ENCODE results near the gene PMAIP1. TPM values are rescaled to one million over a fixed set of nuclear protein-coding genes. Genes with fewer than 3 reads are reported as not detected.
"Not testable (repeated sequence)": the region's sequence is repeated elsewhere in the genome, so short reads cannot be mapped to it uniquely, and the experiment has no call there.

The PMAIP1 gene
- total RNA-seq: 1 to 10 TPM in 2 of 4 donors, under 1 TPM in 1, not detected in 1; 0.94 to 2.5 (median 1.4) TPM

DNA sequence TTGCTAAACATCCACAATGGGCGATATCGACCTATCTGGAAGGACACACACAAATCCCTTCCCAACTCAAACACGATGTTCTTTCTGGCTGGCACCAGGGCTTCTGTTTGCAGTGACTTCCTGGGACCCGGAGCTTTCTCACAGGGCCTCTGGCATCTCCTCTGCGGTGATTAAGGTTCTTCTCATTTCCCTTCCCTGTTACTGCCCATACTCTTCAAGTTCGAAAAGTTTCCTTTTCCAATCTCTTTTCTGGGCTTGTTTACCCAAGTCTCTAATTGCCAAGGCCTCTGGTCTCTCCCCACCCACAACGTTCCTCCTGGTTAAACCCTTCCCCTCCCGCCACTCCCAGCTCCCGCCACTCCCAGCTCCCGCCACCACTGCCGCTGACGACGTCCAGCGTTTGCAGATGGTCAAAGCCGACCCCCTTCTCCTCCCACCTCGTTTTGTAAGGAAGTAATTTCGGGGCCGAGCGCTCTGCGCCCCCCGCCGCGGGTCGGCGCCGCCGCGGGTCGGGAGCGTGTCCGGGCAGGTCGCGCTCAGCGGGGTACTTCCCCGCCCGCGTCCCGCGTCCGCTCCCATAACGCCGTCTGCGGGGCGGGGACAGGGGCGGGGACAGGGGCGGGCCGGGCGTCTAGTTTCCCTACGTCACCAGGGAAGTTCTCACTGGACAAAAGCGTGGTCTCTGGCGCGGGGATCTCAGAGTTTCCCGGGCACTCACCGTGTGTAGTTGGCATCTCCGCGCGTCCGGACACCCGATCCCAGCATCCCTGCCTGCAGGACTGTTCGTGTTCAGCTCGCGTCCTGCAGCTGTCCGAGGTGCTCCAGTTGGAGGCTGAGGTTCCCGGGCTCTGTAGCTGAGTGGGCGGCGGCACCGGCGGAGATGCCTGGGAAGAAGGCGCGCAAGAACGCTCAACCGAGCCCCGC, at the start of gene PMAIP1:
Gene PMAIP1 (plus strand): TSS at position 699 of the 924 bp plus-strand sequence. CDS start 182 bp downstream, at position 881.
- peak; percentile 78 to 95 for TF ChIP-seq POLR2A (IDR thresholded peaks at IDR 0.05)
- TF ChIP-seq, protein P1, sequence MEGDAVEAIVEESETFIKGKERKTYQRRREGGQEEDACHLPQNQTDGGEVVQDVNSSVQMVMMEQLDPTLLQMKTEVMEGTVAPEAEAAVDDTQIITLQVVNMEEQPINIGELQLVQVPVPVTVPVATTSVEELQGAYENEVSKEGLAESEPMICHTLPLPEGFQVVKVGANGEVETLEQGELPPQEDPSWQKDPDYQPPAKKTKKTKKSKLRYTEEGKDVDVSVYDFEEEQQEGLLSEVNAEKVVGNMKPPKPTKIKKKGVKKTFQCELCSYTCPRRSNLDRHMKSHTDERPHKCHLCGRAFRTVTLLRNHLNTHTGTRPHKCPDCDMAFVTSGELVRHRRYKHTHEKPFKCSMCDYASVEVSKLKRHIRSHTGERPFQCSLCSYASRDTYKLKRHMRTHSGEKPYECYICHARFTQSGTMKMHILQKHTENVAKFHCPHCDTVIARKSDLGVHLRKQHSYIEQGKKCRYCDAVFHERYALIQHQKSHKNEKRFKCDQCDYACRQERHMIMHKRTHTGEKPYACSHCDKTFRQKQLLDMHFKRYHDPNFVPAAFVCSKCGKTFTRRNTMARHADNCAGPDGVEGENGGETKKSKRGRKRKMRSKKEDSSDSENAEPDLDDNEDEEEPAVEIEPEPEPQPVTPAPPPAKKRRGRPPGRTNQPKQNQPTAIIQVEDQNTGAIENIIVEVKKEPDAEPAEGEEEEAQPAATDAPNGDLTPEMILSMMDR (IDR thresholded peaks at IDR 0.05): peak in 3 of 6 experiments; percentile 13 to 31 (median 25)
- Histone ChIP-seq H3K4me3 (peak within 1 kb of the TSS; percentile 77 to 91 (median 84)), H3K4me1 (peaks cover 0 to 7% (median 1%) of the 10 kb centered on the region in 4 donors), H3K27me3 (no peaks in the 10 kb centered on the region), H3K36me3 (no peaks in the 10 kb centered on the region), H3K27ac (peak within 1 kb of the TSS; percentile 88 to 98 (median 90)), H3K9me3 (no peaks in the 10 kb centered on the region)
- DNase-seq: peak; percentile 90 to 96 (median 94)

- Histone ChIP-seq H3K4me1 (peaks cover 0 to 7% (median 4%) of the 10 kb centered on the region in 4 donors), H3K36me3 (no peaks in the 10 kb centered on the region), H3K4me3 (no peak overlapping the region), H3K27me3 (no peaks in the 10 kb centered on the region), H3K27ac (no peak overlapping the region), H3K9me3 (no peaks in the 10 kb centered on the region)
- no peak for DNase-seq
- TF ChIP-seq POLR2A (IDR thresholded peaks at IDR 0.05): no peak
- TF ChIP-seq, protein P1 (IDR thresholded peaks at IDR 0.05): no peak
Observed at GRCh38 chr18:59851784-59852399, 47.9 kb upstream of the PMAIP1 start.

GRCh38 chr18:59852548-59852947, 47.2 kb upstream of the PMAIP1 start:
- H3K4me1 ChIP-seq: peaks cover 0 to 4% (median 2%) of the 10 kb centered on the region in 4 donors
- H3K36me3 ChIP-seq: no peaks in the 10 kb centered on the region
- no peaks in the 10 kb centered on the region for H3K27me3 ChIP-seq
- no peak overlapping the region for H3K27ac ChIP-seq
- DNase-seq: no peak
- H3K9me3 ChIP-seq: no peaks in the 10 kb centered on the region
- H3K4me3 ChIP-seq: no peak overlapping the region
- no peak for TF ChIP-seq POLR2A (IDR thresholded peaks at IDR 0.05)
- TF ChIP-seq, protein P1 (IDR thresholded peaks at IDR 0.05): no peak

DNA sequence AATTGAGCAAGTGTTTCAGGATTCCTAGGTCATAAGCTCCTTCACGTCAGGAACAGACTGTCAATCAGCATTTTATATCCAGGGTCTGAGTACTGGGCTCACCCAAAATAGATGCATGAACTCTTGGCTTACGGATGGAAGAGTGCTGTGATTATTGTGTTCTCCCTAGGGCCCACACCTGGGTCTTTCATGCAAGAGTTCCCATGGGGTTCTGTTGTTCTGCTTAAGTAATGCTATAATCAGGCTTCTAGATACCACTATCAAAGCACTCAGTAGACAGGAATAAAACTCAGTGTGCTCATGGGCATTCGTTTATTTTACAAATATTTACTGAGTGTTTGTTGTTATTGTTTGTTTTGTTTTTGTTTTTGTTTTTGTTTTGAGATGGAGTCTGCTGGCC, 46.4 kb upstream of the PMAIP1 start:
- no peak for DNase-seq
- Histone ChIP-seq H3K36me3 (no peaks in the 10 kb centered on the region), H3K27me3 (no peaks in the 10 kb centered on the region)

DNA sequence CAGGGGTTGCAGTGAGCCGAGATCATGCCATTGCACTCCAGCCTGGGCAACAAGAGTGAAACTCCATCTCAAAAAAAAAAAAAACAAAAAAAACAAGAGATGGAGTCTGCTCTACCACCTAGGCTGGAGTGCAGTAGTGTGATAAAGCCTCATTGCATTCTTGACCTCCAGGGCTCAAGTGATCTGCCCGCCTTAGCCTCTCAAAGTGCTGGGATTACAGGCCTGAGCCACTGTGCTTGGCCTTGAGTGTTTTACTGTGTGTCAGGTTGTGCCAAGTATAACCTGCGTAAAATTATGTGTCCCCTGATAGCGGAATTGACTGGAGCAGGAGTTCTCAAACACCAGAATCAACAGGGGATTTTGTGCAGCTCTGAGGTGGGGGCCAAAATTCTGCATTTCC, 45.8 kb upstream of the PMAIP1 start:
- H3K4me1 ChIP-seq, H3K4me3 ChIP-seq, H3K27ac ChIP-seq, H3K36me3 ChIP-seq, H3K9me3 ChIP-seq, H3K27me3 ChIP-seq, DNase-seq: not testable (repeated sequence)

More for the DNA sequence above, 46.4 kb upstream of the PMAIP1 start:
- TF ChIP-seq POLR2A (IDR thresholded peaks at IDR 0.05): no peak
- TF ChIP-seq, protein P1 (IDR thresholded peaks at IDR 0.05): no peak
- Histone ChIP-seq H3K9me3 (no peaks in the 10 kb centered on the region), H3K4me1 (no peaks in the 10 kb centered on the region), H3K27ac (no peak overlapping the region), H3K4me3 (no peak overlapping the region)

DNA sequence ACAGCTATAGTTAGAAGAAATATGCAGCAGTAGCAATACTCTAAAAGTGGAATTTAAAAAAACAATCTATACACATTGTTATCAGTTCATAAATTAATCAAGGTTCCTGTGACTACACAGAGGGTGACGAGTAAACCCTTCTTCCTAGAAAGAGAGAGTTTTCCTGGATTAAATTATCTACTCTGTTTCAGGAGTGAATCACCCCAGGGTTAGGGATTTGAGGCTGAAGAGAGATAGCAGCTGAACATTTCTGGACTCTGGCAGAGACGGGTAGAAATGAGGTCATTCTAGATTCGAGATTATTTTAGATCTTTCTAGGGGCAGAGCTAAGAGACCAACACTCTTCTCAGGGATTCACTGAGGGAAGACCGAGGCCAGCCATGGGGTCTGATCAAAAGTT, 38.8 kb upstream of the PMAIP1 start:
- no peaks in the 10 kb centered on the region for H3K9me3 ChIP-seq
- H3K4me3 ChIP-seq: no peak overlapping the region
- peaks cover 0 to 4% (median 0%) of the 10 kb centered on the region in 4 donors for H3K4me1 ChIP-seq
- no peaks in the 10 kb centered on the region for H3K27me3 ChIP-seq
- H3K36me3 ChIP-seq: no peaks in the 10 kb centered on the region
- DNase-seq: no peak
- no peak overlapping the region for H3K27ac ChIP-seq
- no peak for TF ChIP-seq POLR2A (IDR thresholded peaks at IDR 0.05)
- TF ChIP-seq, protein P1 (IDR thresholded peaks at IDR 0.05): no peak
